ENCODE results near the gene FBXO17. TPM values are rescaled to one million over a fixed set of nuclear protein-coding genes. Genes with fewer than 3 reads are reported as not detected.

FBXO17 gene
- polyA plus RNA-seq, 2 of the 4 experiments (the other 2 are of a cell fraction) = 68.1 to 112 TPM

GRCh38 chr19:38899447-38900201 is 75.9 kb downstream of the FBXO17 start, which contains the start of the genes NFKBIB and SIRT2:
NFKBIB (plus strand) TSS chr19:38899969; CDS start chr19:38900033, 64 bp downstream.
SIRT2 (minus strand) TSS chr19:38899618; CDS start chr19:38899521, 97 bp downstream.
- Histone ChIP-seq H3K27ac (peak within 1 kb of the TSS; percentile 76 to 85), H3K9me3 (peaks cover 5% of the 10 kb centered on the region), H3K4me3 (peak within 1 kb of the TSS; percentile 56), H3K4me1 (peaks cover 16% of the 10 kb centered on the region), H3K4me2 (peak within 1 kb of the TSS; percentile 76)
- 4% methylated on average over 60 of the region's 64 CpGs for WGBS (ENCODE audit: missing lambda C conversion rate)
- peak; percentile 92 to 97 for ATAC-seq
- peak; percentile 100 for FAIRE-seq
- CTCF ChIA-PET = interaction anchor here (0.7 to 4.4 kb wide), 20 partner anchors 9 to 603 kb away, joined by 3 to 45 read pairs (median 4); partner anchors contain the start of genes CCER2, MRPS12 and SARS2
- peak; percentile 100 for DNase-seq (ENCODE audit: low read depth in 1 of 2, low spot score in 1 of 2)
- POLR2A ChIA-PET = interaction anchor here (0.6 to 2.4 kb wide), 18 partner anchors 12 to 536 kb away, joined by 3 to 30 read pairs (median 3); partner anchors contain the start of genes ACTN4, CCER2, EIF3K and HNRNPL
- TF ChIP-seq USF2 (IDR thresholded peaks at IDR 0.05) (peak; percentile 86), ZFP36 (IDR thresholded peaks at IDR 0.05; ENCODE audit: borderline replicate concordance, partially characterized antibody) (no peak), BCL3 (IDR thresholded peaks at IDR 0.05) (no peak; the same call in 1 of the 3 replicates), MAX (IDR thresholded peaks at IDR 0.05) (peak; percentile 71), GATA3 (IDR thresholded peaks at IDR 0.05; ENCODE audit: borderline replicate concordance) (peak; percentile 22; the same call in 1 of the 2 replicates), FOSL2 (IDR thresholded peaks at IDR 0.05) (no peak), FOSL2 (CRISPR knock-in tag; IDR thresholded peaks at IDR 0.05) (0 out of 2 replicates have a peak, but pooled peaks have one; percentile 25), JUN (IDR thresholded peaks at IDR 0.05) (peak; percentile 80 to 93; a peak in 4 of 5 replicates), HOXA7 (CRISPR knock-in tag; IDR thresholded peaks at IDR 0.05) (no peak), CEBPB (IDR thresholded peaks at IDR 0.05) (peak; percentile 43 to 70; a peak in 2 of 4 replicates), TP53 (CRISPR knock-in tag; IDR thresholded peaks at IDR 0.05) (peak; percentile 64; the same call in 1 of the 2 replicates), RFX5 (IDR thresholded peaks at IDR 0.05) (peak; percentile 84), PBX3 (IDR thresholded peaks at IDR 0.05) (peak; percentile 56; the same call in 1 of the 2 replicates), POLR2A (IDR thresholded peaks at IDR 0.05; ENCODE audit: low read length) (peak; percentile 63), CBX8 (IDR thresholded peaks at IDR 0.05) (no peak), CHD2 (IDR thresholded peaks at IDR 0.05; ENCODE audit: low read length, partially characterized antibody) (peak; percentile 31), ATOH8 (CRISPR knock-in tag; IDR thresholded peaks at IDR 0.05; ENCODE audit: low read depth) (0 out of 2 replicates have a peak, but pooled peaks have one; percentile 61), EP300 (IDR thresholded peaks at IDR 0.05) (no peak), TFCP2L1 (CRISPR knock-in tag; IDR thresholded peaks at IDR 0.05) (0 out of 2 replicates have a peak, but pooled peaks have one; percentile 32), RAD21 (conservative IDR thresholded peaks at IDR 0.05 in 1 of 2, IDR thresholded peaks at IDR 0.05 in 1 of 2) (no peak), RNF2 (IDR thresholded peaks at IDR 0.05; ENCODE audit: borderline replicate concordance, low read depth) (no peak), ZSCAN20 (CRISPR knock-in tag; IDR thresholded peaks at IDR 0.05) (no peak), MAFK (IDR thresholded peaks at IDR 0.05; ENCODE audit: partially characterized antibody) (peak; percentile 96), BHLHE40 (IDR thresholded peaks at IDR 0.05; ENCODE audit: low read depth, low read length) (peak; percentile 19), CHD4 (IDR thresholded peaks at IDR 0.05; ENCODE audit: borderline replicate concordance) (no peak; the same call in 1 of the 2 replicates), REST (IDR thresholded peaks at IDR 0.05) (peak; percentile 39), ELK1 (IDR thresholded peaks at IDR 0.05; ENCODE audit: low read depth, low read length) (no peak), MYC (IDR thresholded peaks at IDR 0.05; ENCODE audit: borderline replicate concordance, low read length) (peak; percentile 20), E2F6 (IDR thresholded peaks at IDR 0.05; ENCODE audit: borderline replicate concordance, low read depth) (peak; percentile 77), PHF8 (IDR thresholded peaks at IDR 0.05; ENCODE audit: borderline replicate concordance, low read depth) (peak; percentile 96)
